ENCODE measurements around the gene PRKCB.

The PRKCB gene

GRCh38 chr16:23969468-23970297, 133.9 kb downstream of the PRKCB start:
- no peak for DNase-seq

DNA sequence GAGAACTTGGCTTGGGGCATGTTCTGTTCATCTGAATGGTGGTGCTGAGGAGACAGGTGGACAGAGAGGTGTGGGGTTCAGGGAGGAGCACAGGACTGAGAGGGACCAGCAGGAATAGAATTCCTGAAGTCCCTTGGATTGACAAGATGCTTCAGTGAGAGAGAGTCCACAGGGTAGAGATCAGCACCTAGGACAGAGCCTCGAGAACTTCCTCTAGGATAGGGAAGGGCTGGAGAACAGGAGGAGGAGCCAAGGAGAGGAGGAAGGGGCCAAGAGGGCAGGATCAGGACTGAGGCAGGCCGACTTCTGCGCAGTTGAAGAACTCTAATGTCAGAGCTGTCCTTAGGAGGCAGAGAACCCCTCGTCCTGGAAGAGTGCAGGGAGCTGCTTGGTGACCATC, 138.4 kb downstream of the PRKCB start:
- DNase-seq, result no peak

GRCh38 chr16:23975293-23975692, 139.5 kb downstream of the PRKCB start:
- DNase-seq, result no peak

DNA sequence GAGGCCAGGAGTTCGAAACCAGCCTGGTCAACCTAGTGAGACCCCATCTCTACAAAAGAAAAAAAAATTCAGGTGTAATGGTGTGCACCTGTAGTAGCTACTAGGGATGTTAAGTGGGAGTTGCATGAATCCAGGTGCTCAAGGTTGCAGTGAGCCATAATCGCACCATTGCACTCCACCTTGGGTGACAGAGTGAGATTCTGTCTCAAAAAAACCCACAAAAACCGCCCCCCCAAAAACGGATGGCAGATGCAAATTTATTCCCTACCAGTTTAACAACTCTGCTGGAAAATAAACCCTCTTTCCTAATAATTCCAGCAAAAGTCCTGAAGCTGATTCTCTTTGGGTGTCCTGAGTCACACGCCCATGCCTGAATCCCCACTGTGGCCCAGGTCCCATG, 140.3 kb downstream of the PRKCB start:
- DNase-seq, result no peak

DNA sequence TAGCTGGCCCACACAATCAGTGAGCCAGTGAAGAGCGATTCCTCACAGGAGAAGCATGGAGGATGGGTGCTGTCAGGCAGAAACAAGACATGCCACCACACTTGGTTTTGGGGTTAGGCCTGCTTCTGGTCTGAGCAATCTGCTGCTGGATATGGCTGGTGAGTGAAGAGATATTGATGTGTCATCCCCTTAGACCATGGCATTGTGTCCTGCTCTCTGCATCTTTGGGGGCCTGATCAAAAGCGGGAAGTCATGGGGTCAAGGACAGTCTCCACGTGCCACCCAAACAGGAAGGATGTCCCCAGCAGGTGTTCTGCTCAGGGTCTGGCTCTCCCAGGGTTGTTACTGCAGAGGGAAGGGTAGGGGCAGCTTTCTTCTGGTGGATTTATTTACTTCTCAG, 140.7 kb downstream of the PRKCB start:
- no peak for DNase-seq

- no peak for DNase-seq
These were observed 143.7 kb downstream of the PRKCB start for GRCh38 chr16:23979441-23979840.

- no peak for DNase-seq
These were observed 144.2 kb downstream of the PRKCB start for GRCh38 chr16:23979982-23980381.

DNA sequence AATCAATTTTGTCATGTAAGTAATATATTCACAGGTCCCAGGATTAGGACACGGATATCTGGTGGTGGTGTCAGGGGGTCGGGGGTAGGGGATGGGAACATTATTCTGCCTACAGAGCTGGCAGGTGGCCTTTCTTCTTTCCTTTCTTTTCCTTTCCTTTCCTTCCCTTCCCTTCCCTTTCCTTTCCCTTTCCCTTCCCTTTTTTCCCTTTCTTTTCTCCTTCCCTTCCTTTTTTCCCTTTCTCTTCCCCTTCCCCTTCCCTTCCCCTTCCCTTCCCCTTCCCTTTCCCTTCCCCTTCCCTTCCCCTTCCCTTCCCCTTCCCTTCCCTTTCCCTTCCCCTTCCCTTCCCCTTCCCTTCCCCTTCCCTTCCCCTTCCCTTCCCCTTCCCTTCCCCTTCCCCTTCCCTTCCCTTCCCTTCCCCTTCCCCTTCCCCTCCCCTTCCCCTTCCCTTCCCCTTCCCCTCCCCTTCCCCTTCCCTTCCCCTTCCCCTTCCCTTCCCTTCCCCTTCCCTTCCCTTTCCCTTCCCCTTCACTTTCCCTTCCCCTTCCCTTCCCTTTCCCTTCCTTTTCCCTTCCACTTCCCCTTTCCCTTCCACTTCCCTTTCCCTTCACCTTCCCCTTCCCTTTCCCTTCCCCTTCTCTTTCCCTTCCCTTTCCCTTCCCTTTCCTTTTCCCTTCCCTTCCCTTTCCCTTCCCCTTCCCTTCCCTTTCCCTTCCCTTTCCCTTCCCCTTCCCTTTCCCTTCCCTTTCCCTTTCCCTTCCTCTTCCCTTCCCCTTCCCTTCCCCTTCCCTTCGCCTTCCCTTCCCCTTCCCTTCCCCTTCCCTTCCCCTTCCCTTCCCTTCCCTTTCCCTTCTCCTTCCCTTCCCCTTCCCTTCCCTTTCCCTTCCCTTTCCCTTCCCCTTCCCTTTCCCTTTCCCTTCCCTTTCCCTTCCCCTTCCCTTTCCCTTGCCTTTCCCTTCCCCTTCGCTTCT, 145.9 kb downstream of the PRKCB start:
- DNase-seq, result no peak

GRCh38 chr16:23986455-23986854, 150.7 kb downstream of the PRKCB start:
- no peak for DNase-seq

DNA sequence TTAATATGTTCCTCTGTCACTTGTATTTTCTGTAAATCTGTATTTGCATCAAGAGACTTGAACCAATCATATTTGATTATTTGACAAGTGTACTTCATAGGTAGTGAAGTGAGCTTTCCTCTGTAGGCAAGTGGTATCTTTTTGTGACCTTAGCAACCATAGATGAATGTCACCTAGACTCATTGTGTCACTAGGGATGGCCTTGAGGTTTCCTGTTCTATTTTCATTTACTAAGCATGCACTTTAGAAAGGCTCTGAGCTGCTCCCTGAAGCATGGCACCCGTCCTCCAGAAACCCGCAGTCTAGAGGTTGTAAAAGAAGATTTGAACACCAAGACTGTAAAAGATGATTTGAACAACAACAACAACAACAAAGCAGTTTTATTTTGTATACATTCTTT, 151.7 kb downstream of the PRKCB start:
- no peak for DNase-seq

- DNase-seq, result no peak
These were observed 154.7 kb downstream of the PRKCB start for GRCh38 chr16:23990507-23990906.

DNA sequence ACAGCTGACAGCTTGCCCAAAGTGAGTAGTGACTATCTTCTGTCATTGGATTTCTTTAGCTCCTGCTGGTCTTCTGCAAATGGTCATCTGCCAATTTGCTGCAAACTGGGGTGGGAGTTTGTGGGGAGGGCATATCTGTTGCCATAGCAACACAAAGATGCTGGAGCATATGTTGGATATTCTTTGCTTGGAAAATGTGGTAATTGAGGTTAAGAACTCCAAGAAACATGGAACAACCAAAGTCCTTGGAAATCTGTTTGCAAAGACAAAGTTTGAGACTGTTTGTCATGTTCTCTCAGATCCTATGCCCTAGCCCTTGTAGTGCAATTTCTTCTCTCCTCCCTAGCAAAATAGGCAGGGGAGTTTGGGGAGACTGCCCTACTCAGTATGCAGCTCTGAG, 155.3 kb downstream of the PRKCB start:
- no peak for DNase-seq

DNA sequence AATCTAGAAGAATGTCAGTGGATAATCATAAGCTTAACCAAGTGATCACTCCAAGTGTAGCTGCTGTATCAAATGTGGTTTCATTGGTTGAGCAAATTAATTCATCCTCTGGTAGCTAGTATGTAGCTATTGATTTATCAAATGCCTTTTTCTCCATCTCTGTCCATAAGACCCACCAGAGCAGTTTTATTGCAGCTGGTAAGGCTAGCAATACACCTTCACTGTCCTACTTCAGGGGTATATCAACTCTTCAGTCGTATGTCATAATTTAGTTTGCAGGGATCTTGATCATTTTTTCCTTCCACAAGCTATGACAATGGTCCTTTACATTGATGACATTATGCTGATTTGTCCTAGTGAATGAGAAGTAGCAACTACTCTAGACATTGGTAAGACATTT, 158.8 kb downstream of the PRKCB start:
- DNase-seq, result no peak

DNA sequence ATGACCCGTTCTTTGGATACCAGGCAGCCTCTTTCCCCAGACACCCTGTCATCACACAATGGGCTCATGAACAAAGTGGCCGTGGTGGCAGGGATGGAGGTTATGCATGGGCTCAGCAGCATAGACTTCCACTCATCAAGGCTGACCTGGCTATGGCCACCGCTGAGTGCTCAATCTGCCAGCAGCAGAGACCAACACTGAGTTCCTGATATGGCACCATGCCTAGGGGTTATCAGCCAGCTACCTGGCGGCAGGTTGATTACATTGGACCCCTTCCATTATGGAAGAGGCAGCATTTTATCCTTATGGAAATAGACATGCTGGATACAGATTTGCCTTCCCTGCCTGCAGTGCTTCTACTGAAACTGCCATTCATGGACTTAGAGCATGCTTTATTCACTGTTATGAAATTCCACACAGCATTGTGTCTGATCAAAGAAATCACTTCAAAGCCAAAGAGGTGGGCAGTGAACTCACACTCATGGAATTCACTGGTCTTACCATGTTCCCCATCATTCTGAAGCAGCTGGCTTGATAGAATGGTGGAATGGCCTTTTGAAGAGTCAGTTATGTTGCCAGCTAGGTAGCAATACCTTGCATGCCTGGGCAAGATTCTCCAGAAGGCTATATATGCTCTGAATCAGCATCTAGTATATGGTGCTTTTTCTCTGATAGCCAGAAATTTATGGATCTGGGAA, 160.6 kb downstream of the PRKCB start:
- no peak for DNase-seq

DNA sequence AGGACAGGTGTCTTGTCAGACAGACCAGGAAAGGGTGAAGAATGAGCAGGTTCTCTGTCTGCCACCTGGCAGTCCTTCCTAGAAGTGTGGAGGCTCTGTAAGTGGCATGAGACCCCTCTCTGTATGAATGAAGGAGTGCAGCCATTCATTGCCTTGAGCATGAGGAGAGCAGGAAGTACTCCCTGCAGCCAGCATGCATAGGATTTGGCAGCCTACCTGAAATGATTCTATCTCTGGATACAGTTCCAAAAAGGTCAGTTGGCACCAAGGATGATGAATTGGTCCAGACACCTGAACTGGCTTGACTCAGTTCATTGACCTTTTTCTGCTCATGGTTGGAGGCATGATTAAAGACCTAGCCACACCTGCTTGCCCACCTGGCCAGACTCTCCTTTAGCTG, 163.0 kb downstream of the PRKCB start:
- DNase-seq, result no peak

DNA sequence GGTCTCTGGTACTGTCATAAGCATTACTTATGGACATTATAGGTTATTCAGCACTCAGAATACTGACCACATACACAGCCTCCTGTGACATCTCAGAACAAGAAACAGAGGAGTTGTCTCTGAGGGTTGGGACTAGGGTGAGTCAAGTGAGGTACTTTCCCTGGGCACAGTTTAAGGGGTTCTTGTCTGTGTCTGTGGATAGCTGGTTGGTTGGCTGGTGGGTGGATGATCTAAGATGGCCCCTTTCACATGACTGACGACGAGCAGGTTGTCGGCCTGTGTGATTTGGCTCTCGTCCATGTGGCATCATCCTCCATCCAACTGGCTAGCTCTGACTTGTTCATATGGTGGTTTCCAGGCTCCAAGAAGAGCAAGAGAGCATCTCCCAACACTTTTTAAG, 163.9 kb downstream of the PRKCB start:
- DNase-seq, result no peak

- DNase-seq, result no peak
These were observed 165.9 kb downstream of the PRKCB start for GRCh38 chr16:24001710-24002109.

GRCh38 chr16:24002619-24003018, 166.8 kb downstream of the PRKCB start:
- DNase-seq, result peak; percentile 86

DNA sequence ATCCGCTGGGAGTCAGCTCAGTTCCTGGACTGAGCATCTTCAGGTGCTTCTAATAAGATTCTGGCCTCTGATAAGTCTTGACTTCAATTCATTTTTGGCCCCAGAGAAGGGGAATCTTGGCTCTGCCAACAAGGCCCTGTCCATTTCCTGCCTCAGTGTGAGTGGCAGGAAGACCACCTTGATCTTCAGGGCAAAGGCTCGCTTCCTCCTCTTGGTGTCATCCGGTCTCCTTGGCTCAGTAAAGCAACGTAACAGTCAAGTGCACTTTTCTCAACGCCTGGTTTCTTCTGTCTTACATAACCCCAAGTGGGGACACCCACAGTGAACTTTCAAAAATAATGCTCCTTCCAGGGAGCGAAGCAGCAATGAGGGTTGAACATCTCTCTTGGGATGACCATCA, 169.8 kb downstream of the PRKCB start:
- no peak for DNase-seq

DNA sequence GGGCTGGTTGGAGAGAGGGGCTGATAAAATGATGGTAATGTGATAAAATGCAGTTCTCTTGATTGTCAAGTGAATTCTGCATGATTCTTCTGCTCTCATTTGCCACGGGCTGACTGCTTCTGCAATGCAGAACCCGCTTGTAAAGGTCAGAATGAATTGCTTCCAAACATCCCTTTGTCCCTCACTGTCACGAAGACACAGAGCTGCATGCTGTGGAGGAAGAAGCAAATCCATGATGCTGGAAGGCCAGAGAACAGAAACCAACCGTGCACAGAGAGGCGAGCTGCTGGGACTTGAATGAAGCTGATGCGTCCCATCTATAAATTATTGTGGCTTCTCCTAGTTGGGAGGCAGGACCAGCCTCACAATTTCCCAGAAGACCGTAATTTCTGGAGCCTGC, 171.6 kb downstream of the PRKCB start:
- no peak for DNase-seq

- DNase-seq, result no peak
These were observed 172.2 kb downstream of the PRKCB start for GRCh38 chr16:24007934-24008333.

GRCh38 chr16:24009098-24009497, 173.3 kb downstream of the PRKCB start:
- no peak for DNase-seq

GRCh38 chr16:24009955-24010354, 174.2 kb downstream of the PRKCB start:
- no peak for DNase-seq

All from hematopoietic multipotent progenitor cell treated with erythropoietin and hydrocortisone succinate and interleukin-3 and kit ligand, for 8 days (in vitro differentiated cells).